ENCODE results near the gene CD7. TPM values are rescaled to one million over a fixed set of nuclear protein-coding genes. Genes with fewer than 3 reads are reported as not detected.

Gene CD7
- not detected for polyA plus RNA-seq (2012; ENCODE audit: insufficient read length, low read depth)

DNA sequence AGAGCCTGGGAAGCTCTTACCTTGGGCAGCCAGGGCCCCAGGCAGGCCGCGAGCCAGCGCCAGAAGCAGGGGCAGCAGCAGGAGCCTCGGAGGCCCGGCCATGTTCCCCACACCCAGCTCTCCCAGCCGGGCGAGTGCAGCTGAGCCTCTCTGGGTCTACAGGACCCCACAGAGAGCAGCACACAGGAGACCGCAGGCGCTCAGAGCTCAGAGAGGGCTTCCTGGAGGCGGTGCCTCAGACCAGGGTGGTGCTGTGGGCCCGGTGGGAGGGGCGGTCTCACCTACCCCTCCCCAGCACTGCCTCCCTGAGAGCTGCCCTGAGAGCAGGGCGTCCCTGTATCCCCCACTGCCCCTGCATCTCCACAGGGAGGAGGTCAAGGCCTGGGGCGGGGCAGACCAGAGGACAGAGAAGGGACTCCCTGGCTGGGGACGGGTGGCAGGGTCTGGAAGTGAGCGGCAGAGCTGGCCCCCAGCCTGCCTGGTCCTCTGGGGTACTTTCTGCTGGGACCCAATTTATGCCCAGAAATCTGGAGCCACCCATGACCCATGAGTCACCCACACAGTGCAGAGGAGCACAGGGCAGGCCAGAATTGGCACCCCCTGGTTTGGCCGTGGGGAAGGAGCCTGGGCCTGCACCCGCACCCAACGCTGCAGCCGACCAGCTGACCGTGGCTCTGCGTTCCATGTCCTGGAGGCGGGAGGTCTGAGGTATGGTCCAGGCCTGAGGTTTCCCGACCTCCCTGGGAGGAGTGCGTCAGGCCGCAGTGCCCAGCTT is at the start of gene CD7:
TSS of gene CD7 (minus strand) at position 215 of the 775 bp plus-strand sequence. CDS start at position 102, 113 bp downstream.
- no peak for TF ChIP-seq SIN3A (IDR thresholded peaks at IDR 0.05; ENCODE audit: borderline replicate concordance, insufficient read depth, low read length)

DNA sequence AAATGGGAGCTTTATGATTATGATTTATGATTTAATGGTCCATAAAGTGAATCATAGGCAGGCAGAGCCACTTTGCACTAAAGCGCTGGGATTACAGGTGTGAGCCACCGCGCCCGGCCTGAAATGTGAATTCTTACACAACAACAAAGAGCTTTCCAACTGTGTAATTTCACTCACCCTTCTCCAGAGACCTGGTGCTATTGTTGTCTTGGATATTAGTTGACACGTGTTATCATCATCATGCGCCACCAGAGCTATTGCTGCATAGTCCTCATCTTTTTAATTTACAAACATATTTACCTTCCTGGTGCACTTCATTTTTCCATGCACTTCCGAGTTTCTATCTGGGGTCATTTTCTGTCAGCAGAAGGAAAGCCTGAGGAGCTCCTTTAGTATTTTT is 49.3 kb upstream of the CD7 start:
- TF ChIP-seq TAF1 (IDR thresholded peaks at IDR 0.05; ENCODE audit: borderline replicate concordance, insufficient read depth, low read length) (no peak), FOXP2 (optimal IDR thresholded peaks at IDR 0.05; ENCODE audit: borderline replicate concordance, extremely low read depth, extremely low read length, insufficient read depth) (no peak), SIN3A (IDR thresholded peaks at IDR 0.05; ENCODE audit: borderline replicate concordance, insufficient read depth, low read length) (no peak), POLR2AphosphoS5 (IDR thresholded peaks at IDR 0.05; ENCODE audit: low read depth, low read length) (no peak)
- TF ChIP-seq, protein P1, sequence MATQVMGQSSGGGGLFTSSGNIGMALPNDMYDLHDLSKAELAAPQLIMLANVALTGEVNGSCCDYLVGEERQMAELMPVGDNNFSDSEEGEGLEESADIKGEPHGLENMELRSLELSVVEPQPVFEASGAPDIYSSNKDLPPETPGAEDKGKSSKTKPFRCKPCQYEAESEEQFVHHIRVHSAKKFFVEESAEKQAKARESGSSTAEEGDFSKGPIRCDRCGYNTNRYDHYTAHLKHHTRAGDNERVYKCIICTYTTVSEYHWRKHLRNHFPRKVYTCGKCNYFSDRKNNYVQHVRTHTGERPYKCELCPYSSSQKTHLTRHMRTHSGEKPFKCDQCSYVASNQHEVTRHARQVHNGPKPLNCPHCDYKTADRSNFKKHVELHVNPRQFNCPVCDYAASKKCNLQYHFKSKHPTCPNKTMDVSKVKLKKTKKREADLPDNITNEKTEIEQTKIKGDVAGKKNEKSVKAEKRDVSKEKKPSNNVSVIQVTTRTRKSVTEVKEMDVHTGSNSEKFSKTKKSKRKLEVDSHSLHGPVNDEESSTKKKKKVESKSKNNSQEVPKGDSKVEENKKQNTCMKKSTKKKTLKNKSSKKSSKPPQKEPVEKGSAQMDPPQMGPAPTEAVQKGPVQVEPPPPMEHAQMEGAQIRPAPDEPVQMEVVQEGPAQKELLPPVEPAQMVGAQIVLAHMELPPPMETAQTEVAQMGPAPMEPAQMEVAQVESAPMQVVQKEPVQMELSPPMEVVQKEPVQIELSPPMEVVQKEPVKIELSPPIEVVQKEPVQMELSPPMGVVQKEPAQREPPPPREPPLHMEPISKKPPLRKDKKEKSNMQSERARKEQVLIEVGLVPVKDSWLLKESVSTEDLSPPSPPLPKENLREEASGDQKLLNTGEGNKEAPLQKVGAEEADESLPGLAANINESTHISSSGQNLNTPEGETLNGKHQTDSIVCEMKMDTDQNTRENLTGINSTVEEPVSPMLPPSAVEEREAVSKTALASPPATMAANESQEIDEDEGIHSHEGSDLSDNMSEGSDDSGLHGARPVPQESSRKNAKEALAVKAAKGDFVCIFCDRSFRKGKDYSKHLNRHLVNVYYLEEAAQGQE (IDR thresholded peaks at IDR 0.05; ENCODE audit: insufficient read depth in 1 of 2, low read depth in 2 of 2, low read length in 2 of 2), result no peak

- TF ChIP-seq FOXP2 (optimal IDR thresholded peaks at IDR 0.05; ENCODE audit: borderline replicate concordance, extremely low read depth, extremely low read length, insufficient read depth) (no peak), POLR2AphosphoS5 (IDR thresholded peaks at IDR 0.05; ENCODE audit: low read depth, low read length) (no peak), SIN3A (IDR thresholded peaks at IDR 0.05; ENCODE audit: borderline replicate concordance, insufficient read depth, low read length) (no peak)
Measured at GRCh38 chr17:82365606-82366295, 48.3 kb upstream of the CD7 start.

GRCh38 chr17:82361885-82362633 is 44.7 kb upstream of the CD7 start:
- TF ChIP-seq SIN3A (IDR thresholded peaks at IDR 0.05; ENCODE audit: borderline replicate concordance, insufficient read depth, low read length) (no peak), FOXP2 (optimal IDR thresholded peaks at IDR 0.05; ENCODE audit: borderline replicate concordance, extremely low read depth, extremely low read length, insufficient read depth) (no peak), TAF1 (IDR thresholded peaks at IDR 0.05; ENCODE audit: borderline replicate concordance, insufficient read depth, low read length) (no peak), POLR2AphosphoS5 (IDR thresholded peaks at IDR 0.05; ENCODE audit: low read depth, low read length) (no peak)
- TF ChIP-seq, protein P1 (IDR thresholded peaks at IDR 0.05; ENCODE audit: insufficient read depth in 1 of 2, low read depth in 2 of 2, low read length in 2 of 2), result no peak

DNA sequence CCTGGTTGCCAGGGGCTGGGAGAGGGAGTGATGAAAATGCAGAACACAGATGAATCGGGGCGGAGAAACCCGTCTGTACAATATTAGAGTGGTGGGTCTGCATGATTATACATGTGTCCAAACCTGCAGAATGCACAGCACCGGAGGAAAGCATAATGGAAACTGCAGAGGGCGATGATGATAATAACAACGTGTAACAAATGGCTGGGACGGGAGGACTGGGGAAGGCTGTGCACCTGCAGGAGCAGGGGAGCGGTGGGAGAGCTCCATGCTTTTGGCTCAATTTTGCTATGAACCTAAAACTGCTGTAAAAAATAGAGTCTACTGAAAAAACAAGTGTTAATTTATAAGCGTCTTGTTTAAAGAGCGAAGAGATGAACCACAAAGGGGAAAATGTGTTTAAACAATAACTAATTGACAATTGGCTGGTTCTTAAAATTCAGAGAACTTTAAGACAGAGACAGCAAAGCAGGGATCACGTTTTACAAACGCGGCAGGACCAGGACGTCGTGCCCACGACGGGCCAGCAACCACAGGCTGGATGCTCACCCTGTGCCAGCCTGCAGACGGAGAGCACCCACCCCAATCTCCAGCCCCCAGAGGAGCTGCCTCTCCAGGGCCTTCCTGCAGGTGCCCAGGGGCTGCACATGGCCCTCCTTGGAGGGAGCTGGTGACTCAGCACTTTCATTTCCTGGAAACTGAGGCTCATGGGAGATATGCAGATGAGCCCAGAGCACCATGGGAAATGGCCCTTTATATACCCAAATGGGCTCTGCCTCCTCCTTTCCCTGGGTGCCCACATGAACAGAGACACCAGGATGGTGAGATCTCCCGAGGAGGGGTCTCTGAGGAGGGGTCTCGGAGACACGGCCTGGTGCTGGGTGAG is 41.3 kb upstream of the CD7 start, which contains the start of gene TEX19:
TSS of gene TEX19 (plus strand) at position 783 of the 886 bp plus-strand sequence. CDS start 2,904 bp downstream, outside the sequence.
- TF ChIP-seq, protein P1 (IDR thresholded peaks at IDR 0.05; ENCODE audit: insufficient read depth in 1 of 2, low read depth in 2 of 2, low read length in 2 of 2), result no peak
- TF ChIP-seq SIN3A (IDR thresholded peaks at IDR 0.05; ENCODE audit: borderline replicate concordance, insufficient read depth, low read length) (no peak), TAF1 (IDR thresholded peaks at IDR 0.05; ENCODE audit: borderline replicate concordance, insufficient read depth, low read length) (no peak), FOXP2 (optimal IDR thresholded peaks at IDR 0.05; ENCODE audit: borderline replicate concordance, extremely low read depth, extremely low read length, insufficient read depth) (no peak), POLR2AphosphoS5 (IDR thresholded peaks at IDR 0.05; ENCODE audit: low read depth, low read length) (no peak)

Data from PFSK-1 (cell line).